Measurements from ENCODE around the gene TOMT. TPM values are rescaled to one million over a fixed set of nuclear protein-coding genes. Genes with fewer than 3 reads are reported as not detected.

The TOMT gene
- total and polyA plus RNA-seq, 2 of the 13 experiments (the other 11 are each of a cell fraction or from before 2014, with no cell fraction given) = not detected

- no peak for TF ChIP-seq DBP (CRISPR knock-in tag; IDR thresholded peaks at IDR 0.05; ENCODE audit: not compliant biosample characterization)
- no peak for TF ChIP-seq FOXK2 (IDR thresholded peaks at IDR 0.05)
- no peak for TF ChIP-seq TP53 (CRISPR knock-in tag; conservative IDR thresholded peaks at IDR 0.05)
- no peak for TF ChIP-seq CEBPB (IDR thresholded peaks at IDR 0.05; ENCODE audit: borderline replicate concordance, low read depth, low read length)
- no peak for TF ChIP-seq HNRNPLL (IDR thresholded peaks at IDR 0.05; ENCODE audit: low read depth, low read length, poor library complexity, severe bottlenecking)
- TF ChIP-seq ZNF781 (CRISPR knock-in tag; IDR thresholded peaks at IDR 0.05; ENCODE audit: borderline replicate concordance, not compliant biosample characterization) = no peak
- TF ChIP-seq NPAS2 (CRISPR knock-in tag; IDR thresholded peaks at IDR 0.05; ENCODE audit: borderline replicate concordance) = no peak
- no peak for TF ChIP-seq HOXA3 (CRISPR knock-in tag; IDR thresholded peaks at IDR 0.05)
- TF ChIP-seq JUNB (CRISPR knock-in tag; IDR thresholded peaks at IDR 0.05; ENCODE audit: borderline replicate concordance) = no peak
- TF ChIP-seq KDM5A (IDR thresholded peaks at IDR 0.05; ENCODE audit: borderline replicate concordance, low read length) = no peak
- no peak for TF ChIP-seq NR3C1 (CRISPR knock-in tag; IDR thresholded peaks at IDR 0.05)
- no peak for TF ChIP-seq REPIN1 (CRISPR knock-in tag; IDR thresholded peaks at IDR 0.05; ENCODE audit: borderline replicate concordance, low read depth)
- 0 out of 2 replicates have a peak, but pooled peaks have one; percentile 22 for TF ChIP-seq ZNF580 (CRISPR knock-in tag; IDR thresholded peaks at IDR 0.05; ENCODE audit: borderline replicate concordance, low read depth)
- no peak for TF ChIP-seq MAZ (IDR thresholded peaks at IDR 0.05; ENCODE audit: borderline replicate concordance, low read depth, low read length)
- TF ChIP-seq MAZ (CRISPR knock-in tag; IDR thresholded peaks at IDR 0.05; ENCODE audit: low read depth) = no peak
- no peak for TF ChIP-seq CREB3 (CRISPR knock-in tag; IDR thresholded peaks at IDR 0.05)
- TF ChIP-seq ETV6 (CRISPR knock-in tag; conservative IDR thresholded peaks at IDR 0.05) = no peak
- no peak for TF ChIP-seq FOXJ3 (CRISPR knock-in tag; IDR thresholded peaks at IDR 0.05; ENCODE audit: borderline replicate concordance)
- TF ChIP-seq HMGXB4 (CRISPR knock-in tag; IDR thresholded peaks at IDR 0.05; ENCODE audit: borderline replicate concordance in 1 of 2, low read depth in 1 of 2) = peak in 1 of 2 experiments; percentile 52; a peak in 1 of 4 replicates
- no peak for TF ChIP-seq NFYC (CRISPR knock-in tag; IDR thresholded peaks at IDR 0.05)
- TF ChIP-seq ZNF138 (CRISPR knock-in tag; IDR thresholded peaks at IDR 0.05; ENCODE audit: low read depth) = no peak
- 0 out of 2 replicates have a peak, but pooled peaks have one; percentile 25 for TF ChIP-seq GATAD2A (CRISPR knock-in tag; IDR thresholded peaks at IDR 0.05)
- TF ChIP-seq CSRNP2 (CRISPR knock-in tag; conservative IDR thresholded peaks at IDR 0.05; ENCODE audit: low read depth) = no peak
- TF ChIP-seq ONECUT2 (CRISPR knock-in tag; IDR thresholded peaks at IDR 0.05) = no peak
- TF ChIP-seq KAT7 (CRISPR knock-in tag; IDR thresholded peaks at IDR 0.05; ENCODE audit: borderline replicate concordance) = no peak
- TF ChIP-seq ZNF343 (CRISPR knock-in tag; IDR thresholded peaks at IDR 0.05) = no peak
Measured at GRCh38 chr11:72091292-72091691, 14.4 kb upstream of the TOMT start (continued).

All from HepG2 (cell line).